Activated gamma-delta T cell treated with anti-CD3 and anti-CD28 coated beads, Interleukin-2, amount 50 U/mL, for 16 hours (primary cell): ENCODE data around the gene LHX3.

Experiments used
- DNase-seq: peaks from one replicate; pipeline ENCODE4 v3.0.0-alpha.2; 2020; ENCODE audit warnings: low read depth

The LHX3 gene

DNA sequence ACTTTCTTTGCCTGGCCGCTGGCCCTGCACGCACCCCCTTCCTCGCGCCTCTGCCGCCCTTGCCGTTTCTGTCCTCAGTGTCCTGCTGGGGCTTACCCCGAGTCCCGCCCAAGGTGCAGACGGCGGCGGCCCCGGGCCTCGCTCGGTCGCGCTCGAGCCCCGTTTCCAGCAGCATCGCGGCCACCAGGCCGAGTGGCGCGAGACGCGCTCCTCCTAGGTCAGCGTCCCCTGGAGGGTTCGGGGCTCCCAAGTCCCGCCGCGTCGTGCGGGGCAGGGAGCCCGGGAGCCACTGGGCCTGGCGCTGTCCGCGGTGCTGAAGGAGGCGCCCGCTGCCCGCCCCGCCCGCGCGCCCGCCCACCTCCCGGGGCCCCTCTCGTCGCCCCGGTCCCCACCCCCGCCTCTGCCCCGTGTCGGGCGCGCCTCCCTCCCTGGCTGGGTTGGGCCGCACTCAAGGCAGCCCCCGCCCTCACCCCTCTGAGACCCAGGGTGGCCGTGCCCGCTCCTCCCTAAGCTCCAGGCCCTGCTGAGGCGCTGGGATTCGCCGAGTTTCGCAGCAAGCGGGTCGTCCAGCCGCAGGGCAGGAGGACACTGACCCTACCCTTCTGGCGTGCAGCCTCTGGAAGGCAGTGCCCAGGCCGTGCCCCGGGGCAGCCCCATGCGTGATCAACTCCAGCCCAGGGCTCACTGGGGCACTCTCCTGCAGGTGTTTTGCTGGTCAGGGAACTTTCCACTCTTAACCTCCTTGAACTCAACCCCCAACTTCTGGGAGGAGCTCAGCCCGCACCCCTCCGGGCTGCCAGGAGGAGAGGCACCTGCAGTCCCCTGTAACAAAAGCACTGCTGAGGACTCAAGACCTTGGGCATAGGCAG, at the start of gene LHX3:
Gene LHX3, minus strand, starts transcription at position 291 of the 869 bp plus-strand sequence. Its CDS starts 116 bp downstream, at position 175.
- DNase-seq: no peak

GRCh38 chr9:136253246-136254130, 48.6 kb upstream of the LHX3 start:
- no peak for DNase-seq

- DNase-seq: no peak
Observed at GRCh38 chr9:136252846-136253245, 47.9 kb upstream of the LHX3 start.

- no peak for DNase-seq
Observed at GRCh38 chr9:136252281-136252680, 47.4 kb upstream of the LHX3 start.

DNA sequence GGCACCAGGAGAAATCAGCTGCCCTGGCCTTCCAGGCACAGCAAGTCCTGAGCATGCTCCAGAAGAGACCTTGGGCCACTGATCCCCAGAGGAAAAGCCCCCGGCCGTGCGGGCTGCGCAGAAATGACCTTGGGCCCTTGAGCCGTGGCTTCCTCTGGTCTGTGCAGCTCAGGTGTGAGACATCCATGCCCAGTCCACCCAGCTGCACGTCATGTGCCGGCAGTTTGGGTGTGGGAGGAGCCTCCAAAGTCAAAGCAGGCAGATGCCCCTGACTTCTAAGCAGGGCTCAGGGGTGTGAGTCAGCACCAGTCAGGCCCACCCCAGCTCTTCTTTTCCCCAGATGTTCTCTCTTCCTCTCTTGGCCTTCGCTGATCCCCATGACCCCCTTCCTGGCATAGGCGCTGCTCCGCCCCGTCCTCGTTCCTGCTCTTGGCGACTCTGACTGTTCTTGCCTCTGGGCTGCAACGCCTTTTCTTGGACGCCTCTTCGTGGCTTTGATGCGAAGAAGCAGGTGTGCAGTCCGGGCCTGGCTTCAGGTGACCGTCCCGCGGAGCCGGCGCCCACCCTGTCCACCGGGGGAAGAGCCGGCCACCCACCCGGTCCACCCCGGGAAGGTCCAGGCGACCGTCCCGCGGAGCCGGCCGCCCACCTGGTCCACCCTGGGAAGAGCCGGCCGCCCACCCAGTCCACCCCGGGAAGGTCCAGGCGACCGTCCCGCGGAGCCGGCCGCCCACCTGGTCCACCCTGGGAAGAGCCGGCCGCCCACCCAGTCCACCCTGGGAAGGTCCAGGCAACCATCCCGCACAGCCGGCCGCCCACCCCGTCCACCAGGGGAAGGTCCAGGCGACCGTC, 46.6 kb upstream of the LHX3 start:
- no peak for DNase-seq

- DNase-seq: no peak
Observed at GRCh38 chr9:136250676-136251075, 45.7 kb upstream of the LHX3 start.

GRCh38 chr9:136249877-136250559, 45.1 kb upstream of the LHX3 start:
- DNase-seq: no peak

DNA sequence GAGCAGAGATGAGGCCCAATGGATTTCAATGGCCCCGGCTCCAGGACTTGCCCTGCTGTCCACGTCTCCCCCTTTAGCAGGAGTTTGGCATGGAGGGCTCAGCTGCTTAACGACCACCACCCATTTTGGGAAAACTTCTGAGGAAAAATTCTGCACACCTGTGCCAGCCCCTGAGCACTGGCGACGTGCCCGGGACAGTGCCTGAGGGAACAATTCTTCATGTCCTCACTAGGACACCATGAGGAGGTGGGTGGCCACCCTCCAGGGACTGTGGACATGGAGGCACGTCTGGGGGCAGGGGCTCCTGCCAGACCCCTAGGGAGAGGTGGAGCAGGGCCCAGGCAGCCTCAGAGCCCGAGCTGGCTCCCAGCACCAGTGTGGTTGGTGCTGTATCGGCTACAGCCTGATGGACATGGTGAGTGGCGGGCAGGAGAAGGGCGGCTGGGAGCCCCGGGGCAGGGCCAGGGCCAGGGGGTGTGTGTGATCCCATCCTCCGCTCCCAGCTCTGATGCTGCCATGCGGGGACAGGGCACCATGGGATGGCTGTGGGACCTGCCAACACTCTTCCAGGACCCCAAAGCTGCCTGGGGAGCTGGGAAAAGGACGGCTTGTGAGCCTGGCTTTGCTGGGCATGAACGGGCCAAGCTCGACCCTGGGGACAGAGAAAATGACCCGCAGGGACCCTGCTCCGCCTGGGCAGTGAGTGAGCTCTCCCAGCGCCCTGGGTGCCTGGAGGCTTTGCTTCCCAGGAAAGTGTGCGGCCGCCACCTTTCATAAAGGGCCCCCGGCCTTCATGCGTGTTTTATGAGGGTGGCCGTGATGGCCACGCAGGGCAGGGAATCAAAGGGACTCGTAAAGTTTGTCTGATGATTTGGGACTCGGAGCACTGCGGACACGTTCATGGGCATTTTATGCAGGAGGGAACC, 44.3 kb upstream of the LHX3 start:
- DNase-seq: no peak

- DNase-seq: no peak
Observed at GRCh38 chr9:136247947-136248637, 43.2 kb upstream of the LHX3 start.

- no peak for DNase-seq
Observed at GRCh38 chr9:136247551-136247916, 42.6 kb upstream of the LHX3 start.

DNA sequence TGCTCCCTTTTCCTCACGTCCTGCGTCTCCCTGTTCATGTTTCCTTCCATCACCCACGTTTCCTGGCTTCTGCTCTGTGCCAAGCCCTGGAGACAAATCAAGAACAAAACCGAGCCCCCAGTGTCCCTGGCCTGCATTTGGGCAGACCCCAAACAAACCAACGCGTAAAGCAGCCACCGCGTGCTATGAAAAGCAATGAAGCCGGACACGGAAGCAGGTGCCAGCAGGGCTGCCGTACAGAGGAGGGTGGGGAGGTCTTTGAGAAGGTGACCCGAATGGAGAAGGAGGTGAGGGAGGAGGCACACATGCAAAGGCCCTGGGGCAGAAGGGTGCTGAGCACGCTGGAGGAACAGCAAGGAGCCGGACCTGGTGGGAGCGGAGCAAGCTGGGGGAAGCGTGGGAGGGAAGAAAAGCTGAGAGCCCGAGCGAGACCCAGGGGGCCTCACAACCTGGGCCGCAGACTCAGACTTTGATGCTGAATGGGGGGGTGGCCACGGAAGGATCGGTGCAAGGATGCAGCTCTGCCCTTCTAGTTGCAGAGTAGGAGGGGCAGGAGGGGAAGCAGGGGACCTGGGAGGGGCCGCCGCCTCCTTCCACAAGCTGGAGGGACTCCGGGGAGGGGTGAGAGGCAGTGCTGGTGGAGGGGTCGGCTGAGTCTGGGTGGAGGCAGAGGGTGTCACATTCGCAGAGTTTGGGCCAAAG, 42.1 kb upstream of the LHX3 start:
- DNase-seq: no peak

GRCh38 chr9:136245219-136246150, 40.6 kb upstream of the LHX3 start, which contains the start of gene QSOX2:
Gene QSOX2 (minus strand): TSS chr9:136245812. CDS start chr9:136245803, 9 bp downstream.
- peak; percentile 72 for DNase-seq

DNA sequence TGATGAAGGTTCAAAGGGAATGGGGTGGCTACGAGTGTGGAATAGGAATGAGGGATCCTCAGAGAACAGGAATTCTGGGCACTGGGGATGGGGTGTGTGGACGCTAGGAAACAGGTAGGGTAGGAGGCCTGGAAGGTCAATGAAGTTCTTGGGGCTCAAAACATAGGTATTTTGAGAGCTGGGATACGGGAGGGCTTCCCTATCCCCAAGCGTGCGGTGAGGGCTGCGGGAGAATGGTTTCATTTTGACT, 40.0 kb upstream of the LHX3 start:
- no peak for DNase-seq

GRCh38 chr9:136244122-136244968, 39.4 kb upstream of the LHX3 start:
- DNase-seq: peak; percentile 51

- no peak for DNase-seq
Observed at GRCh38 chr9:136243631-136244030, 38.7 kb upstream of the LHX3 start.

DNA sequence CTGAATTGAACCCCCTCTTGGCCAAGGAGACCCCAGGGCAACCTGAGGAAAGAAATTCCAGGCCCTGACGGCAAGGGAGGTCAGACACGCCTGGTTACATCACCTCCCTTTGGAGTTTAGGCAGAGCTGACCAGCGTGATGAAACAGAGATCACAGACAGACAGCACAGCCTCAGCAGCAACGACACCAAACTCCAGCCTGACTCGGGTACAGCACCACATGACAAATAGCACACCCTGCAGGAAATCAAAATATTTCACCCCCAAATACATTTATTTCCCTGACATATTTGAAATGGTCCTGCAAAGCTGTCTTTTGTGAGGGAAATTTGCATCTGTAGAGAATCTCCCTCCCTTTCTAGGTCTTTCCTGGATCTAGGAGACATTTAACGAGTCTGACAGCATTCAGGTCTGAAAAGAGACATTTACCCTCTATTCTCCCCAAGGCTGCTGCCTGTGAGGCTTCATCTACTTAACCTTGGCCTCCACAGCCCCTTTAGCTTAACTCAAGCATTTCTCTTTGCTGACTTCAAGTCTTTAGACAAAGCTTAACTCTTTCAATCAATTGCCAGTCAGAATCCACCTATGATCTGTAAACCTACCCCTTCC, 38.1 kb upstream of the LHX3 start:
- DNase-seq: no peak

- DNase-seq: no peak
Observed at GRCh38 chr9:136242248-136242647, 37.3 kb upstream of the LHX3 start.
